ENCODE results near the gene E2F6. TPM values are rescaled to one million over a fixed set of nuclear protein-coding genes. Genes with fewer than 3 reads are reported as not detected.

E2F6 gene
- total and polyA plus RNA-seq, 2 donors (not counting 3 experiments of a cell fraction or from before 2014, with no cell fraction given): 7.9 to 15.7 TPM

DNA sequence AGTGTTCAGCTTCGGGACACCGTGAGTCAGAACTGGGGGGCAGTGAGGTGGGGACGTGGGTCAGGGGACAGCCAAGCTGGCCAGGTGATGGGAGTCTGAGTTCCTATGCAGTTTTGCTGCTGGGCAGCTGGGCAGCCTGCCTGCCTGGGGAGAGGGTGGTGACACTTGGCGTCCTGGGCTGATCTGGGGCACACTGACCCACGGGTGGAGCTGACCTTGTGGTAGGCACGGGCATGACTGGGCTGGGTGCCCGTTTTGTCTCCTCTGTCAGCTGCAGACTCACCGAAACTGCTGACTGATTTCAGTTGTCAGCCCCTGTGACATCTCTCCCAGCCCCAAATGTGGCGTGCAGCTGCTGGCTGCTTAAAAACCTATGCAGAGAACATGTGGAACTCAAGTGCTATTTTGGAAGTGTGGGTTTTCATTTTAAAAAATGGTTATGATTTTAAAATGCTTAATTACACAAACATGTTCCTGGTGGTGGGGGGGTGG is 32.6 kb upstream of the E2F6 start:
- Histone ChIP-seq H3K79me2 (ENCODE audit: control insufficient read depth, insufficient read depth, low read length) (no peaks in the 10 kb centered on the region), H3K9me1 (replicated peaks; ENCODE audit: control insufficient read depth, extremely low read depth, insufficient read depth, low read length) (no peaks in the 10 kb centered on the region), H3K27me3 (ENCODE audit: control insufficient read depth in 2 of 2, insufficient read depth in 2 of 2, low read length in 2 of 2) (peaks cover 0 to 3% of the 10 kb centered on the region in 2 experiments), H3K36me3 (ENCODE audit: control insufficient read depth in 2 of 2, extremely low read depth in 1 of 2, insufficient read depth in 2 of 2, low read length in 2 of 2) (no peaks in the 10 kb centered on the region), H4K20me1 (replicated peaks; ENCODE audit: control insufficient read depth, extremely low read depth, insufficient read depth, low read length) (no peaks in the 10 kb centered on the region), H3K9me3 (replicated peaks; ENCODE audit: control insufficient read depth, insufficient read depth, low read length) (no peaks in the 10 kb centered on the region), H3K9ac (replicated peaks; ENCODE audit: extremely low read depth, insufficient read depth, low read length) (no peak overlapping the region), H3K4me1 (ENCODE audit: control insufficient read depth, extremely low read depth, insufficient read depth, low read length) (no peaks in the 10 kb centered on the region), H2AFZ (ENCODE audit: low read depth, low read length) (no peak overlapping the region), H3K4me3 (replicated peaks in 1 of 3; ENCODE audit: insufficient read depth in 1 of 3, low read depth in 1 of 3, low read length in 3 of 3) (no peak overlapping the region), H3K4me2 (ENCODE audit: insufficient read depth, low read length) (no peak overlapping the region), H3K27ac (ENCODE audit: insufficient read depth, low read depth, low read length) (no peak overlapping the region)
- BruUV-seq (replicated peaks): no TSS peak
- intact Hi-C loops (cut with micrococcal nuclease): no loop called here
- POLR2A ChIA-PET: no interaction called here
- no peak for TF ChIP-seq FOS (IDR thresholded peaks at IDR 0.05; ENCODE audit: borderline replicate concordance, insufficient read depth, low read length)
- TF ChIP-seq MYC (IDR thresholded peaks at IDR 0.05; ENCODE audit: low read depth, low read length): no peak
- TF ChIP-seq POLR2AphosphoS5 (IDR thresholded peaks at IDR 0.05; ENCODE audit: insufficient read depth, low read depth, low read length): no peak
- CTCF ChIA-PET: interaction anchor here (1.0 to 1.7 kb wide), 2 partner anchors 84 to 194 kb away, joined by 4 to 5 read pairs; no protein-coding TSS in a partner anchor
- FAIRE-seq: no peak
- dilution Hi-C loops (cut with MboI; ENCODE audit: extremely low pct_ligation_motif_present, low sequenced_read_pairs): no loop called here
- no peak for DNase-seq (ENCODE audit: low read depth, low spot score)

DNA sequence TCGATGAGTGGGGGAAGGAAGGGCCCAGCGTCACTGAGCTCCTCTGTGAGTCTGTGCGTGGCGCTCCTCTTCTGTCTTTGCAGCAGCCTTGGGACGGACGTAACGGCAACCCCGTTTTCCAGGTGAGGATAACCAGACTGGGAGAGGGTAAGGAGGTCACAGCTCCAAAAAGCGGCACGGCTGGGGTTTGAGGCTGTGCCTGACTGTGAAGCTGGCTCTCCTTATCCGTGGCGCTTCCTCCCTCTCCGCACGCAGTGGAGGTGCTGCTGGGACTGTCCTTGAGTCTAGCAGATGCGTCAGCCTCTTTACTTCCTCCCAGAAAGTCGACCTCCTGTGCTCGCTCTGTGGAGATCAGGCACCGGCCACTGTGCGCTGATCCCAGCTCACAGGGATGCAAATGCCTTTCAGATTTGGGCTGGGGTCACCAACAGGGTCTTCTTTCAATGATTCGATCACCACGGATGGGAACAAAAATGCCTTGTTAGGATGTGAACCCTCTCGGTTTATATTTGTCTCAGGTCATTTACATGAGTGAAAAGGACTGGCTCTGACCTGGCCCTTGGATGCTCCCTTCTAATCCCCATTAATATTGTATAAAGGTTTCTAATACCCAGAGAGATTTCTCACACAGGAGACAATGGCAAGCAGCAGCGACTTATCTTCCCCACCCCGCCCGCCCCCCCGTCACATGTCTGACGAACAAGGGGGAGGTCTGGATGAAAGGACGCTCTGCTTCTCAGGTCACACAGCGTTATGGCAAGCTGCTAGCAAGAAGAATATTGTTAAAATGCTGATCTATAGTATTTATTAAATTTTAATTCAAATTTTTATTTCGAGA is 30.1 kb upstream of the E2F6 start:
- CTCF ChIA-PET: interaction anchor here (1.0 kb wide), 1 partner anchor 18 kb away, joined by 3 read pairs; no protein-coding TSS in a partner anchor
- Histone ChIP-seq H3K9me1 (replicated peaks; ENCODE audit: control insufficient read depth, extremely low read depth, insufficient read depth, low read length) (no peaks in the 10 kb centered on the region), H3K79me2 (ENCODE audit: control insufficient read depth, insufficient read depth, low read length) (no peaks in the 10 kb centered on the region), H3K4me1 (ENCODE audit: control insufficient read depth, extremely low read depth, insufficient read depth, low read length) (no peaks in the 10 kb centered on the region), H3K36me3 (ENCODE audit: control insufficient read depth in 2 of 2, extremely low read depth in 1 of 2, insufficient read depth in 2 of 2, low read length in 2 of 2) (no peaks in the 10 kb centered on the region), H2AFZ (ENCODE audit: low read depth, low read length) (no peak overlapping the region), H4K20me1 (replicated peaks; ENCODE audit: control insufficient read depth, extremely low read depth, insufficient read depth, low read length) (no peaks in the 10 kb centered on the region), H3K27ac (ENCODE audit: insufficient read depth, low read depth, low read length) (no peak overlapping the region), H3K9ac (replicated peaks; ENCODE audit: extremely low read depth, insufficient read depth, low read length) (no peak overlapping the region), H3K9me3 (replicated peaks; ENCODE audit: control insufficient read depth, insufficient read depth, low read length) (no peaks in the 10 kb centered on the region), H3K27me3 (ENCODE audit: control insufficient read depth in 2 of 2, insufficient read depth in 2 of 2, low read length in 2 of 2) (peaks cover 0 to 3% of the 10 kb centered on the region in 2 experiments), H3K4me3 (replicated peaks in 1 of 3; ENCODE audit: insufficient read depth in 1 of 3, low read depth in 1 of 3, low read length in 3 of 3) (no peak overlapping the region), H3K4me2 (ENCODE audit: insufficient read depth, low read length) (no peak overlapping the region)
- dilution Hi-C loops (cut with MboI; ENCODE audit: extremely low pct_ligation_motif_present, low sequenced_read_pairs): no loop called here
- DNase-seq (ENCODE audit: low read depth, low spot score): no peak
- POLR2A ChIA-PET: no interaction called here
- BruUV-seq (replicated peaks): no TSS peak
- no peak for TF ChIP-seq MAX (IDR thresholded peaks at IDR 0.05; ENCODE audit: insufficient read depth, insufficient read length)
- TF ChIP-seq POLR2A (IDR thresholded peaks at IDR 0.05; ENCODE audit: low read depth, low read length): no peak
- no peak for TF ChIP-seq POLR2AphosphoS5 (IDR thresholded peaks at IDR 0.05; ENCODE audit: insufficient read depth, low read depth, low read length)
- TF ChIP-seq MYC (IDR thresholded peaks at IDR 0.05; ENCODE audit: low read depth, low read length): no peak
- no peak for TF ChIP-seq CTCF (IDR thresholded peaks at IDR 0.05; ENCODE audit: extremely low read depth in 1 of 2, insufficient read depth in 1 of 2, low read depth in 1 of 2, low read length in 2 of 2)
- TF ChIP-seq JUN (IDR thresholded peaks at IDR 0.05; ENCODE audit: borderline replicate concordance, insufficient read depth, insufficient read length, low read depth): no peak
- no peak for TF ChIP-seq EZH2 (IDR thresholded peaks at IDR 0.05; ENCODE audit: borderline replicate concordance, low read depth, low read length, severe bottlenecking)
- no peak for TF ChIP-seq GATA2 (IDR thresholded peaks at IDR 0.05; ENCODE audit: insufficient read depth, insufficient read length, low read depth, low read length)
- no peak for TF ChIP-seq FOS (IDR thresholded peaks at IDR 0.05; ENCODE audit: borderline replicate concordance, insufficient read depth, low read length)
- FAIRE-seq: no peak
- intact Hi-C loops (cut with micrococcal nuclease): no loop called here
